GM23248 (cell line): ENCODE measurements around the gene THTPA. TPM values are rescaled to one million over a fixed set of nuclear protein-coding genes. Genes with fewer than 3 reads are reported as not detected.
"Not testable (repeated sequence)": the region's sequence is repeated elsewhere in the genome, so short reads cannot be mapped to it uniquely, and the experiment has no call there.

Experiments
- DNase-seq: peaks from one replicate; pipeline ENCODE4 v3.0.0-alpha.2; 2015
- H2AFZ ChIP-seq: fragments of 200-600 bp; sonication (generic); 2 replicates; pipeline ENCODE4 v1.6.1; 2016; ENCODE audit warnings: antibody characterized with exemption
- H3F3A ChIP-seq: fragments of 200-600 bp; sonication (generic); 2 replicates; pipeline ENCODE4 v1.6.1; 2016; ENCODE audit warnings: mild to moderate bottlenecking, antibody characterized with exemption, mixed run types; ENCODE audit not compliant: insufficient read depth
- H3K27ac ChIP-seq: fragments of 200-600 bp; sonication (generic); 2 replicates; pipeline ENCODE4 v1.5.1; 2016; ENCODE audit warnings: mild to moderate bottlenecking
- H3K27me3 ChIP-seq: fragments of 200-600 bp; sonication (generic); replicated peaks from 2 replicates; pipeline ENCODE4 v1.6.1; 2016; ENCODE audit warnings: mild to moderate bottlenecking; ENCODE audit not compliant: insufficient read depth
- H3K36me3 ChIP-seq: fragments of 200-600 bp; sonication (generic); 2 replicates; pipeline ENCODE4 v1.6.1; 2016; ENCODE audit warnings: low read depth, mild to moderate bottlenecking
- H3K4me1 ChIP-seq: fragments of 200-600 bp; sonication (generic); 2 replicates; pipeline ENCODE4 v1.6.1; 2016; ENCODE audit warnings: mild to moderate bottlenecking; ENCODE audit not compliant: insufficient read depth
- H3K4me2 ChIP-seq: fragments of 200-600 bp; sonication (generic); one replicate; pipeline ENCODE4 v1.6.1; 2016; ENCODE audit warnings: mild to moderate bottlenecking; ENCODE audit not compliant: unreplicated experiment
- H3K4me3 ChIP-seq: fragments of 200-600 bp; sonication (generic); 2 replicates; pipeline ENCODE4 v1.5.1; 2016; ENCODE audit warnings: mild to moderate bottlenecking
- H3K79me2 ChIP-seq: fragments of 200-600 bp; sonication (generic); 2 replicates; pipeline ENCODE4 v1.6.1; 2016; ENCODE audit warnings: mild to moderate bottlenecking; ENCODE audit not compliant: insufficient read depth
- H3K9ac ChIP-seq: fragments of 200-600 bp; sonication (generic); 2 replicates; pipeline ENCODE4 v1.6.1; 2016; ENCODE audit warnings: mild to moderate bottlenecking
- H3K9me2 ChIP-seq: fragments of 200-600 bp; sonication (generic); 2 replicates; pipeline ENCODE4 v1.6.1; 2016; ENCODE audit warnings: mixed run types, mild to moderate bottlenecking, moderate library complexity; ENCODE audit not compliant: insufficient read depth
- H3K9me3 ChIP-seq: fragments of 200-600 bp; sonication (generic); one replicate; pipeline ENCODE4 v1.6.1; 2017; ENCODE audit warnings: low read depth
- H4K20me1 ChIP-seq: fragments of 200-600 bp; sonication (generic); 2 replicates; pipeline ENCODE4 v1.6.0; 2016; ENCODE audit not compliant: insufficient read depth
- EZH2 ChIP-seq: fragments of 200-600 bp; sonication (generic); IDR thresholded peaks from 2 replicates; pipeline ENCODE4 v1.6.1; 2018; ENCODE audit warnings: antibody characterized with exemption, mild to moderate bottlenecking; ENCODE audit not compliant: insufficient read depth, poor library complexity, severe bottlenecking
- EZH2phosphoT487 ChIP-seq: fragments of 200-600 bp; sonication (generic); IDR thresholded peaks from 2 replicates; pipeline ENCODE4 v1.6.1; 2018; ENCODE audit warnings: antibody characterized with exemption, moderate library complexity, mild to moderate bottlenecking, low read depth; ENCODE audit not compliant: insufficient read depth
- WGBS, 2 experiments: methylation state at CpG; one replicate each; pipeline ENCODE4 v1.1.6; 2015 to 2017; ENCODE audit warnings: low lambda C conversion rate in 2 of 2, low coverage in 1 of 2; ENCODE audit errors: missing lambda C conversion rate in 2 of 2; 5-methylcytosine and 5-hydroxymethylcytosine counted together
- in situ Hi-C: fragments of 300-500 bp; cut with MboI; formaldehyde crosslinking; loops from 2 replicates; pipeline ENCODE4 v1.15.0; 2020
- polyA plus RNA-seq: library from polyadenylated mRNA; unstranded; fragments of >200 nt; fragmentation: Nextera tagmentation; extraction: Ambion mirVana; gene quantifications from 2 replicates; pipeline ENCODE4 v1.2.1, GENCODE V29; 2016
- total RNA-seq: library from RNA; depleted of rRNA; stranded (reverse); fragments of >200 nt; shearing (Covaris generic); gene quantifications from 2 replicates; pipeline ENCODE4 v1.2.3, GENCODE V29; 2014; rRNA removed

Gene THTPA
- total and polyA plus RNA-seq, 2 experiments from 2014 or later: 10.0 to 21.0 TPM

- in situ Hi-C loops: no loop called here
These were observed 52.4 kb downstream of the THTPA start for GRCh38 chr14:23608454-23608853.

DNA sequence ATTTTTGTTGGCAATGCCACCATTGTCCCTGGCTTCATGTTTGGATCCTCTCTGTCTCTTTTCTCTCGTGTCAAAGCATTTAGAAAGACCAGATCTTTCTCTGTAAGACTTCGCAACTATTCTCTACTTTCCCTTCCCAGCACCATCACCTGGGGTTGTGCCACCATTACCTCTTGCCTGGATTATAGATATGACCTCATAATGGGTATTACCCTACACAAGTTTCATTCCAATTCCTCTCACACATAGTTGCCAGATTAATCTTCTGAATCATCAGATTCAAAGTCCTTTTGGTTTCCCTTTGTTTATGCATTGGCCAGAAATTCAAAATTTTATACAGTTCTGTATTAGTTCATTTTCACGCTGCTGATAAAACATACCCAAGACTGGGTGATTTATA is 52.9 kb downstream of the THTPA start:
- H3K9me3 ChIP-seq: no peaks in the 10 kb centered on the region
- in situ Hi-C loops: no loop called here
- no peaks in the 10 kb centered on the region for H3K4me1 ChIP-seq
- H3K4me2 ChIP-seq: no peak overlapping the region
- no peak overlapping the region for H3K4me3 ChIP-seq
- H3F3A ChIP-seq: no peaks in the 10 kb centered on the region
- H3K9ac ChIP-seq: no peak overlapping the region
- no peaks in the 10 kb centered on the region for H3K9me2 ChIP-seq
- no peaks in the 10 kb centered on the region for H4K20me1 ChIP-seq
- no peak for DNase-seq
- H3K27ac ChIP-seq: no peak overlapping the region
- no peak for TF ChIP-seq EZH2
- H3K36me3 ChIP-seq: no peaks in the 10 kb centered on the region
- no peaks in the 10 kb centered on the region for H3K79me2 ChIP-seq
- H2AFZ ChIP-seq: no peak overlapping the region
- H3K27me3 ChIP-seq: peaks cover 21% of the 10 kb centered on the region
- 27 to 34% methylated on average over 3 of the region's 3 CpGs for WGBS, 2 experiments

More at GRCh38 chr14:23608454-23608853, 52.4 kb downstream of the THTPA start:
- H3K4me2 ChIP-seq: no peak overlapping the region
- DNase-seq: no peak
- H3K79me2 ChIP-seq: no peaks in the 10 kb centered on the region
- H3K27me3 ChIP-seq: peaks cover 17% of the 10 kb centered on the region
- no peaks in the 10 kb centered on the region for H3K4me1 ChIP-seq
- no peaks in the 10 kb centered on the region for H3F3A ChIP-seq
- H3K9me3 ChIP-seq: no peaks in the 10 kb centered on the region
- TF ChIP-seq EZH2 (no peak), EZH2phosphoT487 (no peak)
- H3K27ac ChIP-seq: no peak overlapping the region
- no peak overlapping the region for H3K9ac ChIP-seq
- no peaks in the 10 kb centered on the region for H3K36me3 ChIP-seq
- no peaks in the 10 kb centered on the region for H4K20me1 ChIP-seq
- no peaks in the 10 kb centered on the region for H3K9me2 ChIP-seq
- WGBS, 2 experiments: 0 to 9% methylated on average over 1 of the region's 1 CpG
- H2AFZ ChIP-seq: no peak overlapping the region
- no peak overlapping the region for H3K4me3 ChIP-seq

DNA sequence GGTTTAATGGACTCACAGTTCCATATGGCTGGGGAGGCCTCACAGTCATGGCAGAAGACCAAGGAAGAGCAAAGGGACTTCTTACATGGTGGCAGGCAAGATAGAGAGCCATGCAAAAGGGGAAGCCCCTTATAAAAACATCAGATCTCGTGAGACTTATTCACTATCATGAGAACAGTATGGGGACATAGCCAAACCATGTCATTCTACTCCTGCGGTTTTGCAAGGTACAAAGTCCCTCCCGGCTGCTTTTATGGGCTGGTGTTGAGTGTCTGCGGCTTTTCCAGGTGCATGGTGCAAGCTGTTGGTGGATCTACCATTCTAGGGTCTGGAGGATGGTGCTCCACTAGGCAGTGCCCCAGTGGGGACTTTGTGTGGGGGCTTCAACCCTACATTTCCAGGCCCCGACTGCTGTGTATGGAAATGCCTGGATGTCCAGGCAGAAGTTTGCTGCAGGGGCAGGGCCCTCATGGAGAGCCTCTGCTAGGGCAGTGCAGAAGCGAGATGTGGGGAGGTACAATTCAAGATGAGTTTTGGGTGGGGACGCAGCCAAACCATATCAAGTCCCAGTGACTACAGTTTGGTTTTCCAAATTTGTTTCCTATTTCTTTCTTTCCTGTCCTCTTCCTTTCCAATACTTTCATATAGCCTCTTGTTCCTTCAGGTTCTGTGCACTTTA is 53.5 kb downstream of the THTPA start:
- H3K4me3 ChIP-seq, H3K9me2 ChIP-seq, H3K9me3 ChIP-seq, H3K27ac ChIP-seq, H3K4me2 ChIP-seq, H4K20me1 ChIP-seq, H3K79me2 ChIP-seq, H3K9ac ChIP-seq, H3K36me3 ChIP-seq, in situ Hi-C loops, H2AFZ ChIP-seq, H3K4me1 ChIP-seq, H3F3A ChIP-seq, DNase-seq: not testable (repeated sequence)
- WGBS, 2 experiments: 24 to 28% methylated on average over 7 of the region's 7 CpGs
- peaks cover 22% of the 10 kb centered on the region for H3K27me3 ChIP-seq

Other genes with a start within 250 kb of the THTPA start
- 22.5 and 35.0 TPM in 2 replicates for gene BCL2L2, start 249.4 kb upstream of the THTPA start, total RNA-seq
- 6.4 and 8.1 TPM in 2 replicates for gene BCL2L2, start 249.4 kb upstream of the THTPA start, polyA plus RNA-seq
- 60.3 and 65.5 TPM in 2 replicates for gene PABPN1, start 234.8 kb upstream of the THTPA start, total RNA-seq
- gene PABPN1, start 234.8 kb upstream of the THTPA start, polyA plus RNA-seq: 57.8 and 61.2 TPM in 2 replicates
- 32.8 and 42.3 TPM in 2 replicates for gene SLC22A17, start 203.4 kb upstream of the THTPA start, total RNA-seq
- gene SLC22A17, start 203.4 kb upstream of the THTPA start, polyA plus RNA-seq: 16.5 and 20.4 TPM in 2 replicates
- 8.6 and 17.3 TPM in 2 replicates for gene EFS, start 191.1 kb upstream of the THTPA start, total RNA-seq
- 3.9 and 4.2 TPM in 2 replicates for gene EFS, start 191.1 kb upstream of the THTPA start, polyA plus RNA-seq
- gene IL25, start 183.5 kb upstream of the THTPA start, total RNA-seq: not detected in 2 replicates
- gene IL25, start 183.5 kb upstream of the THTPA start, polyA plus RNA-seq: not detected in 2 replicates
- not detected in 2 replicates for gene CMTM5, start 179.2 kb upstream of the THTPA start, total RNA-seq
- gene CMTM5, start 179.2 kb upstream of the THTPA start, polyA plus RNA-seq: not detected in 2 replicates
- not detected in 2 replicates for gene MYH6, start 148.0 kb upstream of the THTPA start, total RNA-seq
- gene MYH6, start 148.0 kb upstream of the THTPA start, polyA plus RNA-seq: 0.80 TPM in 1 of 2 replicates, not detected in the other
- gene MYH7, start 120.6 kb upstream of the THTPA start, total RNA-seq: not detected in 2 replicates
- not detected in 2 replicates for gene MYH7, start 120.6 kb upstream of the THTPA start, polyA plus RNA-seq
- gene NGDN, start 86.6 kb upstream of the THTPA start, total RNA-seq: 13.9 and 25.9 TPM in 2 replicates
- gene NGDN, start 86.6 kb upstream of the THTPA start, polyA plus RNA-seq: 39.9 TPM in 2 replicates
- gene ZFHX2, start 4.5 kb upstream of the THTPA start, total RNA-seq: under 0.01 TPM in 1 of 2 replicates, not detected in the other
- 0.14 and 0.49 TPM in 2 replicates for gene ZFHX2, start 4.5 kb upstream of the THTPA start, polyA plus RNA-seq
- gene AP1G2, start 11.5 kb downstream of the THTPA start, total RNA-seq: 3.9 and 13.7 TPM in 2 replicates
- gene AP1G2, start 11.5 kb downstream of the THTPA start, polyA plus RNA-seq: 9.6 and 10.2 TPM in 2 replicates
- gene JPH4, start 22.5 kb downstream of the THTPA start, total RNA-seq: not detected in 2 replicates
- 0.05 TPM in 1 of 2 replicates, not detected in the other for gene JPH4, start 22.5 kb downstream of the THTPA start, polyA plus RNA-seq
- not detected in 2 replicates for gene DHRS2, start 80.1 kb downstream of the THTPA start, total RNA-seq
- gene DHRS2, start 80.1 kb downstream of the THTPA start, polyA plus RNA-seq: not detected in 2 replicates